Heart left ventricle (tissue), 13 donors: ENCODE measurements around the gene CLPTM1L.

Experiments
- CTCF ChIP-seq, 12 donors: fragments of 200-600 bp; sonication (generic) in 4 of 12; IDR thresholded peaks; one replicate each; pipeline versions ENCODE4 v1.5.0 to v1.8.0; 2018 to 2022; ENCODE audit warnings: antibody characterized with exemption in 12 of 12, mild to moderate bottlenecking in 5 of 12
- POLR2A ChIP-seq, 2 donors: fragments of 450-650 bp; IDR thresholded peaks; one replicate each; pipeline ENCODE4 v1.6.1; 2017; ENCODE audit warnings: antibody characterized with exemption in 2 of 2, mild to moderate bottlenecking in 2 of 2, moderate library complexity in 2 of 2
- donor health status: ischemic (EF 13 %, LVEDD 7.1; RV severe dilation, severe dysfunction).
- donor health status: DM: no; HTN: yes; CAD: no.
- donor health status: DM: no; HTN: no; CAD: no.
- donor health status: ischemic (EF 25% LVEDD 6.9; RV normal size, moderate dysfunction).
- donor health status: ischemic (EF 25% LVEDD 5.7; RV mildly dilated, moderate dysfunction).
- donor health status: ischemic (EF 35%, LVEDD 5.7; RV mildly dilated, moderate dysfunction).
- donor health status: nonischemic (EF 11% LVEDD 7.7; RV severe dilation, severe dysfunction).
- donor health status: DM: yes; HTN: yes; CAD: no.
- donor health status: PGD.
- donor health status: ischemic (EF 29% LVEDD 5.4; RV normal size, mild dysfunction).
- donor health status: nonischemic (EF 23%, LVEDD 6.1; RV moderate dilation, normal function).

GRCh38 chr5:1276930-1277329 lies 68.0 kb downstream of the CLPTM1L start:
- no peak for TF ChIP-seq CTCF (IDR thresholded peaks at IDR 0.05)
- no peak for TF ChIP-seq POLR2A (IDR thresholded peaks at IDR 0.05)
